GM12891 (cell line): ENCODE data around the gene ZNRF1.

Source experiments
- POLR2A ChIP-seq: IDR thresholded peaks from 2 replicates; pipeline ENCODE4 v1.6.1; 2011; ENCODE audit warnings: low read depth, low read length, control low read depth
- POLR2AphosphoS5 ChIP-seq: IDR thresholded peaks from 2 replicates; pipeline ENCODE4 v1.6.1; 2011; ENCODE audit warnings: low read depth, low read length, control low read depth
- POU2F2 ChIP-seq: IDR thresholded peaks from 2 replicates; pipeline ENCODE4 v1.6.1; 2011; ENCODE audit warnings: low read depth, mild to moderate bottlenecking, control low read depth, low read length, moderate library complexity
- SPI1 ChIP-seq: IDR thresholded peaks from 2 replicates; pipeline ENCODE4 v1.6.1; 2011; ENCODE audit warnings: low read depth, low read length, control low read depth
- TAF1 ChIP-seq: IDR thresholded peaks from 2 replicates; pipeline ENCODE4 v1.6.1; 2011; ENCODE audit warnings: low read depth, low read length, control low read depth

GRCh38 chr16:75083813-75084212, 85.0 kb downstream of the ZNRF1 start:
- no peak for TF ChIP-seq POLR2AphosphoS5
- no peak for TF ChIP-seq POLR2A
- TF ChIP-seq SPI1 = no peak
- no peak for TF ChIP-seq TAF1
- no peak for TF ChIP-seq POU2F2
